CD4-positive, alpha-beta T cell treated with Interleukin-15 for 4 hours (primary cell): ENCODE results near the gene RABGAP1L.
"Not testable (repeated sequence)": the region's sequence is repeated elsewhere in the genome, so short reads cannot be mapped to it uniquely, and the experiment has no call there.

Experiments
- DNase-seq: peaks from one replicate; pipeline ENCODE4 v3.0.0-alpha.2; 2020; ENCODE audit warnings: low spot score

The RABGAP1L gene

DNA sequence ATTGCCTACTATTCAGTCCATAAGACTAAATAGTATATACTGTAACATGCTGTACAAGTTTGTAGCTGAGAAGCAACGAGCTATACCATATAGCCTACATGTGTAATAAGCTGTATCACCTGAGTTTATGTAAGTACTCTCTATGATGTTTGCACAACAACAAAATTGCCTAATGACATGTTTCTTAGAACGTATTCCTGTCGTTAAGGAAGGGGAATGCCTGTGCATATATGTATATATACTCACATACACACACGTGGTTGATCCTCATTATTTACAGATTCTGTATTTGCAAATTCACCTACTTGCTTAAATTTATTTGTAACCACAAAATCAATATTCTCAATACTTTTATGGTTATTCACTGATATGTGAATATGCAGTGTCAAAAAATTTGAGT, 504.0 kb downstream of the RABGAP1L start:
- DNase-seq: no peak

DNA sequence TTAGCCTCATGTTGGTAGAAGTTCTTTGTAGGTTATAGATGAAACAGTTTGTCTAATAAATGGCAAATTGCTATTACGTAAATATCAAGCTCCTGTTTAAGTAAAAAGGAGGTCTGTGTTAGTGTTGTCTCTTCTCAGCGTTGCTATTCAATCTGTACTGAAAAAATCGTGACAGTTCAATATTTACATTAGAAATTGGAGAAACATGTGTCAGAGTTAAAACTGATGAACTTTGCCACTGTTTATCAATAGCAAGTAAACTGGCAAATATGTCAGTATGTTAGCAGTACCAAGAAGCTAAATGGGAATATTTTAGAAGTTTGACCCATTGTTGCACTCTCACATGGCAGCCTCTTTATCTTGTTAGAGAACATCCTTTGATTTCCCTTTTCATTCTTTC, 506.9 kb downstream of the RABGAP1L start:
- DNase-seq: no peak

DNA sequence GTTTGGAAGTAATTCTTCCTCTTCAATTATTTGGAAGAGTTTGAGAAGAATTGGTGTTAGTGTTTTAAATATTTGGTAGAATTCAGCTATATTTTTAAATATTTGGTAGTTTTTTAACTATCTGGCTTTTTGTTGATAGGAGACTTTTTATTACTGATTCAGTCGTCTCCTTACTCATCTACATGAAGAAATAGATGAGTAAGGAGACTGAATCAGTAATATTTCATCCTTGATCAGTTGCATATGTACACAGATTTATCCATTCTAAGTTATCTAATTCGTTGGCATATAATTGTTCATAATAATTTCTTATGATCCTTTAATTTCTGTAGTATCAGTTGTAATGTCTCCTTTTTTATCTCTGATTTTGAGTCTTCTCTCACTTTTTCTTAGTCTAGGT, 512.5 kb downstream of the RABGAP1L start:
- no peak for DNase-seq

DNA sequence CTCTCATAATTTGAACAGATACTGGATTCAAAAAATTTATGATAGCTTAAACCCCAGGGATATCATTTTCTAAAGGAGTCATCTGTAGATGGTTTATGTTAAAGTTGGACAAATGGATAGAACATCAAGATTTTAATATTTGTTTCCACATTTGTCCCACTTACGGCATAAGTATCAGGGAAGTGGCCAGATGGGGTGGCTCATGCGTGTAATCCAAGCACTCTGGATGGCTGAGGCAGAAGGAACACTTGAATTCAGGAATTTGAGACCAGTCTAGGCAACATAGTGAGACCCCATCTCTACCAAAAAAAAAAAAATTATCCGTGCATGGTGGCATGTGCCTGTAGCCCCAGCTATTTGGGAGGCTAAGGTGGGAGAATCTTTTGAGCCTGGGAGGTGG, 517.5 kb downstream of the RABGAP1L start:
- no peak for DNase-seq

DNA sequence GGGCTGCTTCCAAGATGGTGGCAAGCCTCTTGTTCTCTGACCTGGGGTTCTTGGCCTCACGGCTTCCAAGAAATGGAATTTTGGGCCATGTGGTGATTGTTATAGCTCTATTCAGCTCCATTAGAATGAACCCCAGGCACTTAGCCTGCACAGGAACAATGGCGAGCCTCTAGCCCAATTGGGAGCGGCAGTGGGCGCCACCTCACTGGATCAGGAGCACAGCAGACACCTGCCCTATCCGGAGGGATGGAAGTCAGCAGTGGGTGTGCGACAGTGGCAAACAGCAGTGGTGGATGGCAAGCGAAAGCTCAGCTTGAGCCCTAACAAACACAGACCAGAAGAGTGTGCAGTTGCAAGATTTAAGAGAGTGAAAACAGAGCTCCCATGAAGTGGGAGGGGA, 519.3 kb downstream of the RABGAP1L start:
- no peak for DNase-seq

DNA sequence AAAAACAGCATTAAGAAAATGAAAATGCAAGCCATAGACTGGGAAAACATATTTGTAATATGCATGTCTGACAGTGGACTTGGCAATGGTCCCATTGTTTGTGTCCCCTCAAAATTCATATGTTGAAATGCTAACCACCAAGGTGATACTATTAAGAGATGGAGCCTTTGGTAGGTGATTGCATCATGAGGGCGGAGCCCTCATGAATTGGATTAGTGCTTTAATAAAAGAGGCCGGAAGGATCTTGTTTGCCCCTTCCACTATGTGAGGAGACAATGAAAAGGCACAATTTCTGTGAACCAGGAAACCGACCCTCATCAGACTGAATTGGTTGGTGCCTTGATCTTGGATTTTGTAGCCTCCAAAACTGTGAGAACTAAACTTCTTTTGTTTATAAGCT, 520.8 kb downstream of the RABGAP1L start:
- DNase-seq: no peak

DNA sequence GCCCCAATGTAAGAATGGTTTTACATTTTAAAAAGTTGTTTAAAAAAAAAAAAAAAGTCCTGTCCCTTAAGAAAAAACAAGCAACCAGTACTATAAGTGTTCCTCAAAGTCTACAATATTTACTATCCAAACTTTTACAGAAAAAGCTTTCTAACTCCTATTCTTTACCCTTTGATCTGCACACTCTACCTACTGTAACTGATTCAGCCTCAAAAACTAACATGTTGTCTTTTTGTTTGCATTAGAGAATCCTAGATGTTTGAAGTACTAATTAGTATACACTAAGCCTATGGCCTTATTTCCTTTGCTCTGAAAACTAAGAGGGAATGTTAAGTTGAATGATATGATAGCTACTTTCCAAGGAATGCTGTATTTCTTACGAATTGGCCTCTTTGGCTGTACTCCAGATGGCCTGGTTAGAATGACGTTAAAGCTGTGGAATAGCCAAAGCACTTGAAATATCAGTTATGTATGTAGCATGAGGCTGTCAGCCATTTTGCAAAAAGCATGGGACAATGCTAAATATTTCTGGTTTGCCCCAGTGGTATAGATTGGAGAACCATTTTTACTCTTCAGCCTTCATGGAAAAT, 523.2 kb downstream of the RABGAP1L start:
- DNase-seq: no peak

DNA sequence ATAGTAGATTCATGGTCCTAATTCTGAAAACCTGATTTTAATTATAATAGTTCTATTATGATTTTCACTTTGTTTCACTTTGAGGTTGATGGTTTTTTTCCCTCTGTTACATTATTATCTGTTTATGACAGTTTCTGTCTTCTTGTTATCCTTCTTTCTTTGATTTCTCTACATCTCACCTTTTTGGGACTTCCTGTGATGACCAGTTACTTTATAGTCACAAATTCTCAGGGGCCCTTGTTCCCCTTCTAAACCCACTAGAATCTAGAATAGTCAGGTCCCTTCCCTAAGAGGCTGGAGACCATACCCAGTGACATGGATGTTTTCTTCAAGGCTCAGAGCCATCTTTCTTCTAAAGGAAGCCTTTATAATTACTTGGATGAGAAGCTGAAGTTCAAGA, 526.9 kb downstream of the RABGAP1L start:
- no peak for DNase-seq

DNA sequence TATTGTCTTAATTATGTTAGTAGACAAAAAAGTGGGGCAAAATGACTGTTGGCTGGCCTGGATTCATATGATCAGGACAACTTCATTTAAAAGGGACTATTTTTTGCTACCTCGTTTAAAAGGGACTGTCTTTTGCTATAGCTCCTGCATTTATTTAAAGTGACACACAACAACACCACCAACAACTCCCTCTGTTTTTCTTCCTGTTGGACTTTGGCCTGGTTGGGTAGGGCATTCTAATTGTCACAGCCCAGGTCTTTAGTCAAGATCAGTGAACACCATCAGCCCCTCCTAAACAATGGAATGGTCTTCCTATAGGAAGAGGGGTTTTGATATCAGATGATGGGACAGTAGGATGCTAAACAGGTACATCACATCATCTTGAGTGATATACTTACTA, 530.2 kb downstream of the RABGAP1L start:
- no peak for DNase-seq

DNA sequence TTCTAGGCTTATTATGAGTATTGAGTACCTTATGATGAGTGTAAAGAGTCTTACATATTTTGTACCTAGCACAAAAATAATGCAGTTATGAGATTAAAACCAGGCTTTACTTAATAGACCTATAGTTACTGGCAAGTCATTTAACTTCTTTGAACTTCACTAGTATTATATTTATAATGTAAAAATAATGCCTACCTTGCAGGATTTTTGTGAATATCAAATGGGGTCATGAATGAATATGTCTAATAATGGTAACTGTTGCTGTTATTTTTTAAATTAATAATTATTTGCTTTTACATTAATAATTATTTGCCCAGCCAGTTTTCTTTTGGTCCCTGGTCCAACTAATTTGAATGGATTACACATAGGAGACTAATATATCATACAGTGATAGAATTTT, 530.9 kb downstream of the RABGAP1L start:
- no peak for DNase-seq

DNA sequence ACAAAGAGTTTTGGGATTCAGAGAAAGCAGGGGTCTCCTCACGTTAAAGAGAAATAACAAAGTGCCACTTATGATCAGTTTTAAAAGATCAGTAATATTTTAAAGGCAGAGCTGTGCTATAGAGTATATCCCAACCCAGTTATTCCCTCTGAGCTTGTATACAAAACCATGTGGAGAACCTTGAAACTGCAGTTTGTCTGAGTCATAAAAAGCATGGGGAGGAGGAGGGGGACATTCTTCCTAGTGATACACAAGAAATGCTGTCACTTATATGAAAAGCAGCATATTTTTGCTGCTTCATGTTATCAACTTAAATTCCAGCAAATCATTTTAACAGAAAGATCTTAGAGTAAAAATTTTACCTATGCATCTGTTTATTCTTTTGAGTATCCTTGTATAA, 533.0 kb downstream of the RABGAP1L start:
- no peak for DNase-seq

DNA sequence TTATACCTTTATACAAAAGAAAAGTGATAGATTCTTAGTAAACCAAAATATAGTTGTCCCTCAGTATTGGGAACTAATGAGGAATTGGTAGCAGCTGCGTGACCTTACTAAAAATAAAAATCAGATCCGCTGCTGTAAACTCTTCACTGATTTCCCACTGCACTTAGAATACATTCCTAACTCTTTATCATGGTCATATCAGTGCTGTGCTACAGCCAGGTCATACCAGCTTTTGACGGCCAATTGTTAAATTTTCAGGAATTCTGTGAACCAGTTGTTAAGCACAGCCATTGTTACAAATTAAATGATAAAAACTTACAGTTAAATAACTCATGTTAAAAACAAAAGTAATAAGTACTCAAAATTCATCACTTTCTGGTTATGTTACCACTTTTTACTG, 533.8 kb downstream of the RABGAP1L start:
- no peak for DNase-seq

DNA sequence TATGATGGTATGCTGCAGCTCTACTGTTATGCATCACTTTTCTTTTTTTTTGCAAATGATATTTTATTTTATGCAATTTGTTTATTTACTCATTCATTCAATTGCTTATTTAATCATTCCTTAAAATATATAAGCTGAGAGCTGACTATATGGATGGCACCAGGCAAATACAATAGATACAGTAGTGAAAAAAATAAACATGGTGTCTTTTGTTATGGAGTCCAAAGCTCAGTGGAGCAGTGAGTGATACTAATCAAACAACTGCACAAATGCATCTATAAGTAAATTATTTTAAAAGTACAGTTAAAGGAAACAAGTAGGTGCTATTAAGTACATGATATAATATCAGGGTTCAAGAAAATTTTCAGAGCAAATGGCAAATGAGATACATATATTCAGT, 534.2 kb downstream of the RABGAP1L start:
- DNase-seq: not testable (repeated sequence)

DNA sequence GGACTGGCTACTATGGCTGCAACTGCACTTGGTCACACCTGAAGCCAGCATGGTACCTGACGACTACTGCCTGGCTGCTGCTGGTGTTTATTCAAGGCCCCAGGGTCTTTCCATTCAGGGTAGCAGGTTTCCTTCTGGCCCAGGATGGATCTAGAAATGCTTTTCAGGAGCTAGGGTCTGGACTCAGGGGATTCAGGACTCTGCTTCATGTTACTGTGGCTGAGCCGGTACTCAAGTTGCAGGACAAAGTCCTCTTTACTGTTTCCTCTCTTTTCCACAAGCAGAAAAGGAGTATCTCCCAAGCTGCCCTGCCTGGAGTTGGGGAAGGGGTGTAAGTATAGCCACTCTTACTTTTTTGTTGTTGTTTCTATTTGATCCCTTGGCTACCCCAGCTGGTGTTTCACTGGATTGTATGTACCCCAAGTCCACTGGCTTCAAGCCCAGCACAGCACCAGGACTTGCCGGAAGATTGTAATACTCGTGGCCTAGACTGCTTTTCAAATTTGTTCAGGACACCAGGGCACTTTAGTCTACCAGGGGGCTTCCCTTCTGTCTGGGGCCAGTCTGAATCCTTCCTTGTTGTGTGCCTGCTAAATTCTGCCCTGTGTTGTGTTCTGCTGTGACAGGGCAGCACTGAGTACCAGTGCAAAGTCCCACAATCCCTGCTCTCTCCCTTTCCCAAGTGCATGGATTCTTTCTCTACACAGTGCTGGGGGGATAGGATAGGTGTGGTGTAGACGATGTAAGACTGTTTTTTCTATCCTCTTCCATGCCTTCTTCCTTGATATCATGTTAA, 536.9 kb downstream of the RABGAP1L start:
- no peak for DNase-seq

DNA sequence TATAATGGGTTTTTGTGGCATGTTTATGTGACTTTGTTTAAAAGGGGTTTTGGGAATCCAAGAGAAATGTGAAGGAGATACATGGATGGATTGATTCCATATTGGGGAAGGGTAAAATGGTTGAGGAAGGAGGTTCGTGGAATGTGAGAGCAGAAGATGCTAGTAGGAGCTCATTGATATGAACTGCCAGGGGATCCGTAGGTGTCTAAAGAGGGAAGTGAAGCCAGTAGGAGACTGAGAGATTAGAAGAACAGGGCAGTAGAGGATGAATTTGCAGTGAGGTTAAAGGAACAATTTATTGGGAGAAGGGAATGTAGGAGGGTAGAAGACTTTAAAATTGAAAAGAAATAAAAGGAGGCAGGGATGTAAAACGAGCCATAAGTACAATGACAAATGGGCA, 541.0 kb downstream of the RABGAP1L start:
- DNase-seq: no peak

DNA sequence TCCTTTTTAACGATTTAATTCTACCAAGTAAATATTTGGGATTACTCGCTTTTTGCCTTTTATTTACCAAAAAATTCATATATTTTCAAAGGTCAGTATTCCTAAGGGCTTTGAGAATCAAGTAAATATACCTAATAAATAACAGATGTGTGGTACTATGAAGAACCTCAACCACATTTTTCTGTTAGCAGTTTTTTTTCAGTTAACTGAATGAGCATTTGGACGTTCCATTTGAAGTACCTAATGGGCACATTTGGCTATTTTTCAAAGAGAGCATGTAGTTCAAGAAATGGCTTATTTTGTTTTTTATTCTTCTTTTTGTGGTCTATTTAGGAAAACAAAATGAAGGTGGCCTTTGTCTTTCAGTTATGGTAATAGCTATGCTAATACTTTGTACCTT, 541.5 kb downstream of the RABGAP1L start:
- DNase-seq: no peak

DNA sequence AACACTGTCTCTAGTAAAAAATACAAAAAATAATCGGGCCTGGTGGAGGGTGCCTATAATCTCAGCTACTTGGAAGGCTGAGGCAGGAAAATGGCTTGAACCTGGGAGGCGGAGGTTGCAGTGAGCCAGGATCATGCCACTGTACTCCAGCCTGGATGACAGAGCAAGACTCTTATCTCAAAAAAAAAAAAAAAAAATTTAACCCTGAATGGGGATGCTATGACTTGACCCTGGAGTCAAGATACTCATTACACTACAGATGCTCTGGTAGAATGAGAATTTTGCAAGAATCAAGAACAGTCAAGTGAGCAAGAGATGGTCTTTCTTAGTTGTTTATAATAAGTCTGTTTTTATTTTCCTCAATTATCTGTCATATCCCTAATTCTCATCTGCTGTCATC, 542.2 kb downstream of the RABGAP1L start:
- DNase-seq: no peak

DNA sequence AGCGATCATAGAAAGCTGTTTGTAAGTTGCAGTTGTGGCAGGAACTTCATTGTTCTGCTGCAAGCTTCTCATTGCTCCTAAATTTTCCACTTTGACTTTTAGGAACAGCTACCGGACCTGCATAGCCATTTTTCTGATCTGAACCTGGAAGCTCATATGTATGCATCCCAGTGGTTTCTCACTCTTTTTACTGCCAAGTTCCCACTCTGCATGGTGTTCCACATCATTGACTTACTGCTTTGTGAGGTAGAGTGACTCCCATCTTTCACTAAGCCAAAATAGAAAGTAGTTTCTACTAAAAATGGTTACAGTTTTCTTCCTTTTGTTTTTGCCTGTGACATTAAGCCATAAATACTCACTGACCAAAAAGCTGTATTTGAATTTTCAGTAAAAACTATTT, 542.7 kb downstream of the RABGAP1L start:
- no peak for DNase-seq

DNA sequence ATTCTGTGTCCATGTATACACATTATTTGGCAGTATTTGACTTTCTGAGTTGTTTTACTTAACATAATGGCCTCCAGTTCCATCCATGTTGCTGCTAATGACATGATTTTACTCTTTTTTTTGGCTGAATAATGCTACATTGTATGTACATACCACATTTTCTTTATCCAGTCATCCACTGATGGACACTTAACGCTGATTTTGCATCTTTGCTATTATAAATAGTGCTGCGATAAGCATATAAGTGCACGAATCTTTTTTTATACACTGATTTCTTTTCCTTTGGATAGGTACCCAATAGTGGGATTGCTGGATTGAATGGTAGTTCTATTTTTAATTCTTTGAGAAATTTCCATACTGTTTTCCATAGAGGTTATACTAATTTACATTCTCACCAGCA, 544.0 kb downstream of the RABGAP1L start:
- DNase-seq: no peak

DNA sequence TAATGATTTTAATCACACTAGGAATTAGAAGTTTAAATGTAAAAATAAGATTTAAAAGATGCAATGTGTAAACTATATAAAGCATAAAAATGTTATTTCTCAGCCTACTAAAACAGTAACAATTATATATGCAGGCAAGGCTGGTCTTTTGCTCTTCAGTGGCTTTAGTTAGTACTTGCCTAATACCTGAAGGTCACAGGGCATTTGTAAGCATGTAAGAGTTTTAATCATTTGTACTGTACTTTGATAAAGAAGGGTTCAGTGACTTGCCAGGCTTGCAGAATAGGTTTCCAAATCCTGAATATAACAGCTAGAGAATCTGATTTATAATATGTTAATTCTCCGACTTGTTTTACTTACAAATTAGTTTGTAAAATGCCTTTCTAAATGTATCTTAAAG, 545.0 kb downstream of the RABGAP1L start:
- no peak for DNase-seq

DNA sequence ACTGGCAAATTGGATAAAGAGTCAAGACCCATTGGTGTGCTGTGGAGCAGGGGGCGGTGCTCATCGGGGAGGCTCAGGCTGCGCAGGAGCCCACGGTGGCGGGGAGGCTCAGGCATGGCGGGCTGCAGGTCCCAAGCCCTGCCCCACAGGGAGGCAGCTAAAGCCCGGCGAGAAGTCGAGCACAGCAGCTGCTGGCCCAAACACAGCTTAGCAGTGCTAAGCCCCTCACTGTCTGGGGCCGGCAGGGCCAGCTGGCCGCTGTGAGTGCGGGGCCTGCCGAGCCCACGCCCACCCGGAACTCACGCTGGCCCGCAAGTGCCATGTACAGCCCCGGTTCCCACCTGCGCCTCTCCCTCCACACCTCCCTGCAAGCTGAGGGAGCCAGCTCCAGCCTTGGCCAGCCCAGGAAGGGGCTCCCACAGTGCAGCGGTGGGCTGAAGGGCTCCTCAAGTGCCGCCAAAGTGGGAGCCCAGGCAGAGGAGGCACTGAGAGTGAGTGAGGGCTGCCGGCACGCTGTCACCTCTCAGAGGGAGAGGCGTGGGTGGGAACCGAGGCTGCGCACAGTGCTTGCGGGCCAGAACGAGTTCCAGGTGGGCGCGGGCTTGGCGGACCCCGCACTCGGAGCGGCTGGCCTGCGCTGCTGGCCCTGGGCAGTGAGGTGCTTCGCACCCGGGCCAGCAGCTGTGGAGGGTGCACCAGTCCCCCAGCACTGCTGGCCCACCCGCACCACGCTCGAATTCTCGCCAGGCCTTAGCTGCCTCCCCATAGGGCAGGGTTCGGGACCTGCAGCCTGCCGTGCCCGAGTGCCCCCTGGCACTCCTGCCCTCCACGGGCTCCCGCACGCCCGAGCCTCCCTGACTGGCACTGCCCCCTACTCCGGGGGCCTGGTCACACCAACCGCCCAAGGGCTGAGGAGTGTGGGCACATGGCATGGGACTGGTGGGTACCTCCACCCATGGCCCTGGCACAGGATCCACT, 551.8 kb downstream of the RABGAP1L start:
- DNase-seq: no peak

DNA sequence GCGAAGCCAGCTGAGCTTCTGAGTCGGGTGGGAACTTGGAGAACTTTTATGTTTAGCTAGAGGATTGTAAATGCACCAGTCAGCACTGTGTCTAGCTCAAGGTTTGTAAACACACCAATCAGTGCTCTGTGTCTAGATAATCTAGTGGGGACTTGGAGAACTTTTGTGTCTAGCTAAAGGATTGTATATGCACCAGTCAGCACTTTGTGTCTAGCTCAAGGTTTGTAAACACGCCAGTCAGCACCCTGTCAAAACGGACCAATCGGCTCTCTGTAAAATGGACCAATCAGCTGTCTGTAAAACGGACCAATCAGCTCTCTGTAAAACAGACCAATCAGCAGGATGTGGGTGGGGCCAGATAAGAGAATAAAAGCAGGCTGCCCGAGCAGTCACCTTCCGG, 552.5 kb downstream of the RABGAP1L start:
- not testable (repeated sequence) for DNase-seq

DNA sequence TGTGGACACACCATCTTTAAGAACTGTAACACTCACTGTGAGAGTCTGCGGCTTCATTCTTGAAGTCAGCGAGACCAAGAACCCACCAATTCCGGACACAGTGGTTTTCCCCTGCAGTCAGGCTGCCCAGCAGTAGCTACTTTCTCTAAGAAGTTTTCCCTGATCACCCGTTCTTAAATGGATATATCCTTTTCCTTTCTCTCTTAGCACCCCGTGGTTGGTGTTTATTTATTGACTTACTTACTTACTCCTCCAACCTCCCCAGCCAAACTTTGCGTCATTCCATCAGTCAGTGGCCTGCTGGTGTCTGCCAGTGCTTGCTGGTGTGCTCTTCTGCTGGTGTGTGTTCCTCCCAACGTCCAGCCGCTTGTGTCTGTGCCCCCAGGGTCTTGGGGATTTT, 553.2 kb downstream of the RABGAP1L start:
- no peak for DNase-seq
